ENCODE measurements around the gene LAMA2. TPM values are rescaled to one million over a fixed set of nuclear protein-coding genes. Genes with fewer than 3 reads are reported as not detected.

The LAMA2 gene
- total and polyA plus RNA-seq, 2 donors (not counting 3 experiments of a cell fraction or from before 2014, with no cell fraction given), result 0.51 to 0.75 TPM

GRCh38 chr6:128990915-128991314 is 108.0 kb downstream of the LAMA2 start:
- Histone ChIP-seq H3K9ac (replicated peaks; ENCODE audit: extremely low read depth, insufficient read depth, low read length) (no peak overlapping the region), H3K27ac (ENCODE audit: insufficient read depth, low read depth, low read length) (no peak overlapping the region), H3K9me3 (replicated peaks; ENCODE audit: control insufficient read depth, insufficient read depth, low read length) (no peaks in the 10 kb centered on the region), H3K9me1 (replicated peaks; ENCODE audit: control insufficient read depth, extremely low read depth, insufficient read depth, low read length) (no peaks in the 10 kb centered on the region), H4K20me1 (replicated peaks; ENCODE audit: control insufficient read depth, extremely low read depth, insufficient read depth, low read length) (no peaks in the 10 kb centered on the region), H3K79me2 (ENCODE audit: control insufficient read depth, insufficient read depth, low read length) (no peaks in the 10 kb centered on the region), H2AFZ (ENCODE audit: low read depth, low read length) (no peak overlapping the region), H3K4me1 (ENCODE audit: control insufficient read depth, extremely low read depth, insufficient read depth, low read length) (no peaks in the 10 kb centered on the region), H3K4me2 (ENCODE audit: insufficient read depth, low read length) (no peak overlapping the region), H3K27me3 (ENCODE audit: control insufficient read depth in 2 of 2, insufficient read depth in 2 of 2, low read length in 2 of 2) (no peaks in the 10 kb centered on the region), H3K36me3 (ENCODE audit: control insufficient read depth in 2 of 2, extremely low read depth in 1 of 2, insufficient read depth in 2 of 2, low read length in 2 of 2) (no peaks in the 10 kb centered on the region), H3K4me3 (replicated peaks in 1 of 3; ENCODE audit: insufficient read depth in 1 of 3, low read depth in 1 of 3, low read length in 3 of 3) (no peak overlapping the region)
- no peak for FAIRE-seq
- TF ChIP-seq GATA2 (IDR thresholded peaks at IDR 0.05; ENCODE audit: insufficient read depth, insufficient read length, low read depth, low read length) (no peak), FOS (IDR thresholded peaks at IDR 0.05; ENCODE audit: borderline replicate concordance, insufficient read depth, low read length) (no peak), MYC (IDR thresholded peaks at IDR 0.05; ENCODE audit: low read depth, low read length) (no peak), MAX (IDR thresholded peaks at IDR 0.05; ENCODE audit: insufficient read depth, insufficient read length) (no peak), JUN (IDR thresholded peaks at IDR 0.05; ENCODE audit: borderline replicate concordance, insufficient read depth, insufficient read length, low read depth) (no peak), EZH2 (IDR thresholded peaks at IDR 0.05; ENCODE audit: borderline replicate concordance, low read depth, low read length, severe bottlenecking) (no peak), CTCF (IDR thresholded peaks at IDR 0.05; ENCODE audit: extremely low read depth in 1 of 2, insufficient read depth in 1 of 2, low read depth in 1 of 2, low read length in 2 of 2) (no peak), POLR2A (IDR thresholded peaks at IDR 0.05; ENCODE audit: low read depth, low read length) (no peak), POLR2AphosphoS5 (IDR thresholded peaks at IDR 0.05; ENCODE audit: insufficient read depth, low read depth, low read length) (no peak)
- no TSS peak for BruUV-seq (replicated peaks)
- intact Hi-C loops (cut with micrococcal nuclease) (no loop called here), dilution Hi-C loops (cut with MboI; ENCODE audit: extremely low pct_ligation_motif_present, low sequenced_read_pairs) (no loop called here)
- no peak for DNase-seq (ENCODE audit: low read depth, low spot score)
- ChIA-PET CTCF (interaction anchor here (1.3 to 1.6 kb wide), 3 partner anchors 10 to 22 kb away, joined by 3 to 4 read pairs (median 4); no protein-coding TSS in a partner anchor), POLR2A (interaction anchor here (0.6 kb wide), 1 partner anchor 10 kb away, joined by 5 read pairs; no protein-coding TSS in a partner anchor)

Data from endothelial cell of umbilical vein (primary cell).